GM12874 (cell line): Measurements from ENCODE around the gene CCDC3.

Experiments used
- TF ChIP-seq, protein P1 (sequence below): IDR thresholded peaks from 2 replicates; pipeline ENCODE4 v1.5.1; 2011; ENCODE audit warnings: low read depth, mild to moderate bottlenecking, control low read depth, low read length, moderate library complexity; ENCODE audit not compliant: insufficient read depth

The CCDC3 gene

DNA sequence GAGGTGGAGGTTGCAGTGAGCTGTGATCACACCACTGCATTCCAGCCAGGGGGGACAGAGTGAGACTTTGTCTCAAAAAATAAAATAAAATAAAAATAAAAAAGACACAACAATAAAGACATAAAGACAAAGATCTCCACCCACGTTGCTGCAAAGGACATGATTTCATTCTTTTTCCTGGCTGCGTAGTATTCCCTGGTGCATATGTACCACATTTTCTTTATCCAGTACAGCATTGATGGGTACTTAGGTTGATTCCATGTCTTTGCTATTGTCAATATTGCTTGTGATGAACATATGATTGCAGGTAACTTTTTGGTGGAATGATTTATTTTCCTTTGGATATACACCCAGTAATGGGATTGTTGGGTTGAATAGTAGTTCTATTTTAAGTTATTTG lies 42.0 kb upstream of the CCDC3 start:
- TF ChIP-seq, protein P1, sequence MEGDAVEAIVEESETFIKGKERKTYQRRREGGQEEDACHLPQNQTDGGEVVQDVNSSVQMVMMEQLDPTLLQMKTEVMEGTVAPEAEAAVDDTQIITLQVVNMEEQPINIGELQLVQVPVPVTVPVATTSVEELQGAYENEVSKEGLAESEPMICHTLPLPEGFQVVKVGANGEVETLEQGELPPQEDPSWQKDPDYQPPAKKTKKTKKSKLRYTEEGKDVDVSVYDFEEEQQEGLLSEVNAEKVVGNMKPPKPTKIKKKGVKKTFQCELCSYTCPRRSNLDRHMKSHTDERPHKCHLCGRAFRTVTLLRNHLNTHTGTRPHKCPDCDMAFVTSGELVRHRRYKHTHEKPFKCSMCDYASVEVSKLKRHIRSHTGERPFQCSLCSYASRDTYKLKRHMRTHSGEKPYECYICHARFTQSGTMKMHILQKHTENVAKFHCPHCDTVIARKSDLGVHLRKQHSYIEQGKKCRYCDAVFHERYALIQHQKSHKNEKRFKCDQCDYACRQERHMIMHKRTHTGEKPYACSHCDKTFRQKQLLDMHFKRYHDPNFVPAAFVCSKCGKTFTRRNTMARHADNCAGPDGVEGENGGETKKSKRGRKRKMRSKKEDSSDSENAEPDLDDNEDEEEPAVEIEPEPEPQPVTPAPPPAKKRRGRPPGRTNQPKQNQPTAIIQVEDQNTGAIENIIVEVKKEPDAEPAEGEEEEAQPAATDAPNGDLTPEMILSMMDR = no peak

DNA sequence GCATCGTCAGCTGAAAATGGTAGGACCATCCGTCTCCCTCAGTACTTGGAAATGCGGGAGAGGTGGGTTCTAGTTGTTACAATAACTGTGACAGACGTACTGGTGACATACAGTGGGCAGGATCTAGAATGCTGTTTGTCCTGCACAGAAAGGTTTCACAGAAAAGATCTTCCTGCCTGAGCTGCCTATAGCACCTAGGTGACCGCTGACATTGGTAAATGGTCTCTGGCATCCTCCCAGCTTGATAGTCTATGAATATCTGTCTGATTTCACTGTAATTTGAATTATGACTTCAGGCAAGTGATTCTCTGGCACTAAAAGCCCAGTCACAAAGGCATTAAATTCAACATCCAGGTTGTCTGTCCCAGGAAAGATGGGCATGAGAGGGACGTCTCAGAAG lies 38.2 kb upstream of the CCDC3 start:
- TF ChIP-seq, protein P1 = no peak

DNA sequence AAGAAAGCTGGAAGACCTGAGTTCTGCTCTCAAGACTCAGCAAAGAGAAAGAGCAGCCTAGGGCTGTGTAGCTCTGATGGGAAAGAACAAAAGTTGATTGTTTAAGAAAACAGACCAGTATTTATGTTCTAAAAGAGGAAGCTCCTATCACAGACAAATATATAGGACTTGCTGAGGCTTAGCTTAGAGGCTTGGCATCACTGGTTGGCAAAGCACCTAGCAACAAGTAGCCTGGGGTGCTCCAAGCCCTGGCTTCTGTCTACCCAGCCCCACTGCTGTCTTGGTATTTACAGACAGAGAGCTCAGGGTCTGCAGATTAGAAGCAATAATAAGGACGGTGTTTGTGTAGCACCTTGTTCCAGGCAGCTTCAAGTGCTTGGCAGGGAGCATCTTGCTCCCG lies 36.9 kb upstream of the CCDC3 start:
- TF ChIP-seq, protein P1 = no peak

DNA sequence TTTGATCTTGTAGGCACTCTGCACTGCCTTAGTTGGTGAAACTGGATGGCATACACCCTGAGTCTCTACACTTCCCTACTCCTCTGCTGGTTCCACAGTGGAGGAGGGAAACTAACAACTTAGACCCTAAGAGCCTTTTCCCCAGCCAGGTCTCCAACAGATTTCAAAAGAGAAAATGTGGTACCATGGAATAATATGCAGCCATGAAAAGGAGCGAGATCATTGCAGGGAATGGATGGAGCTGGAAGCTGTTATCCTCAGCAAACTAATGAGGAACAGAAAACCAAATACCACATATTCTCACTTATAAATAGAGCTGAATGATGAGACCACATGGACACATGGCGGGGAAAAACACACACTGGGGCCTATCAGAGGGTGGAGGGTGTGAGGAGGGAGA lies 36.3 kb upstream of the CCDC3 start:
- TF ChIP-seq, protein P1 = no peak

DNA sequence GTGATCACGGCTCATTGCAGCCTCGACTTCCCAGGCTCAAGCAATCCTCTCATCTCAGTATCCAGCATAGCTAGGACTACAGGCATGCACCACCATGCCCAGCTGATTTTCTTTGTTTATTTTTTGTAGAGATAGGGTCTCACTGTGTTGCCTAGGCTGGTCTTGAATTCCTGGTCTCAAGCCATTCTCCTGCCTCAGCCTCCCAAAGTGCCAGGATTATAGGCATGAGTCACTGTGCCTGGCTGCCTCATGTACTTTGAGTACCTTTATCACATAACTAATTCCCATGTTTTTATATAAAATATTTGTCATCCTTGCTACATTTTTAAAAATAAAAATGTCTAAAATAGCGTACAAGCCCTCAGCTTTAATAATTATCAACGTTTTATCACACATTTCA lies 35.3 kb upstream of the CCDC3 start:
- TF ChIP-seq, protein P1 = no peak

DNA sequence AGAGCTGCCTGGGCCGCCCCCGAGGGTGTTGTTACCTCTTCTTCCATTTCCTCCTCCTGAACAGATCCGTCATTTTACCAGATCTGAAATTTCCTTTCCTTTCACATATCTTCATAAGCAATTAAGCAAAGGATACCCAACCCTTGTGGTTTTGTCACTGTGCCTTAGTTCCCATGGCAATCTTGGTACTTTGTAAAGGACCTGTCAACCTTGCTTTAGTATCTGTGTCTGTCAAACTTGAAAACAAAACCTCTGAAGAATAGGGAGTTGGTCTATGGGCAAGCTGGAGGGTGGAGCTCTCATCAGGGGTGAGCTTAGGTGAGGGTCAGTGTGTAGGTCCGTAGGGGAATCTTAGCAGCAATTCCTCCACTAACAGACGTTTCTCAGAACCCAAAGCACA lies 25.4 kb upstream of the CCDC3 start:
- TF ChIP-seq, protein P1 = no peak

DNA sequence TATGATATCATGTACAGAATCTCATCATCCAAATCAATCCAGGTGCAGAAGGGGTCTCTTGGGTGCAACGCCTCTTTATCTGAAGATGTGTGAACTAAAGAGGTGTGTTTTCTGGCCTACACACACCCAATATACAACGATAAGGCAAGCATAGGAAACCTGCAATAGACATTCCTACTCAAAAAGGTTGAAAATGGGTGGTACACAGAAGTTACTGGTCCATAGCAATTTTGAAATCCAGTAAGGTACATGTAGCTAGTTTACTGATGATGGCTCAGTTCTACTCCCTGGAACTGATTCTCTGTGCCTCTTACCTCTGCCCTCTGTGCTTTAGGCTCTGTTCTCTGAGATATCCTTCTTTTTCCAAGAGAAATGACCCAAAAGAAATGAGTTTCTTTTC lies 22.2 kb upstream of the CCDC3 start:
- TF ChIP-seq, protein P1 = no peak

DNA sequence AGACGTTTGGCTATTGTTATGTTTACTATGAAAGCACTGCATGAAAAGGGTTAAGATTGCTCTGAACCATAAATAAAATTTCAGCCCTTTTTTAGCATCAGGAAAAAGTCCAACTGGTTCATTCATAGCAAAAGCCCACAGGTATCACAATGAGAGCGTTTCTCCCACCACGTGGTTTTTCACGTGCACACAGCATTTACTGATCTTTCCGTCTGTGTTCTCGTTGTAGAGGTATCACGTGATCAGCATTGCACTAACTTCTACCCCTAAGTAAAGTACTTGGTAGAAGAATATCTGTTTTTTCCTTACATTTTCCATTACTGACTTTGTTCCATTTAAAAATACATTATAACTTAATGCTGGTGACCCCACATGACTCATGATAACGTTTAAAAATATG lies 17.8 kb upstream of the CCDC3 start:
- TF ChIP-seq, protein P1 = no peak
